Upper lobe of right lung (tissue), 1 donor: Measurements from ENCODE around the gene IL1RAP. TPM values are rescaled to one million over a fixed set of nuclear protein-coding genes. Genes with fewer than 3 reads are reported as not detected.

Source experiments
- ATAC-seq: fragments of 200-7000 bp; cut with Tn5 transposase; one replicate; pipeline ENCODE4 v1.9.1; 2020; ENCODE audit warnings: mild to moderate bottlenecking, moderate library complexity
- DNase-seq: peaks from one replicate; pipeline ENCODE4 v3.0.0-alpha.2; 2020
- H3K27ac ChIP-seq: fragments of 200-600 bp; one replicate; pipeline ENCODE4 v1.8.0; 2022
- H3K27me3 ChIP-seq: fragments of 200-600 bp; one replicate; pipeline ENCODE4 v1.8.0; 2022; ENCODE audit warnings: mild to moderate bottlenecking
- H3K36me3 ChIP-seq: fragments of 200-600 bp; one replicate; pipeline ENCODE4 v1.8.0; 2022
- H3K4me1 ChIP-seq: fragments of 200-600 bp; one replicate; pipeline ENCODE4 v1.8.0; 2022
- H3K4me3 ChIP-seq: fragments of 200-600 bp; one replicate; pipeline ENCODE4 v1.8.0; 2022; ENCODE audit warnings: mild to moderate bottlenecking
- H3K9me3 ChIP-seq: fragments of 200-600 bp; one replicate; pipeline ENCODE4 v1.8.0; 2022
- CTCF ChIP-seq: fragments of 200-600 bp; IDR thresholded peaks from one replicate; pipeline ENCODE4 v1.8.0; 2022; ENCODE audit warnings: antibody characterized with exemption
- intact Hi-C: fragments of 100-400 bp; cut with DNase I; formaldehyde crosslinking; loops from one replicate; pipeline ENCODE4 v1.11.0; 2022
- total RNA-seq: library from RNA; stranded (reverse); fragmentation: NEBNext Ultra II Directional; extraction: Animal tissue kit (Norgen Biotek cat#: 25700); gene quantifications from one replicate; pipeline ENCODE4 v1.2.1, GENCODE V29; 2021
- donor health status: DM: no; HTN: yes; CAD: no; lungs with severe emphysema.

The IL1RAP gene
- total RNA-seq, 1 donor from 2014 or later, result 34.6 TPM

- Histone ChIP-seq H3K4me3 (no peak overlapping the region), H3K9me3 (no peaks in the 10 kb centered on the region), H3K27me3 (no peaks in the 10 kb centered on the region), H3K27ac (no peak overlapping the region), H3K4me1 (peaks cover 6% of the 10 kb centered on the region), H3K36me3 (no peaks in the 10 kb centered on the region)
- ATAC-seq (no peak), DNase-seq (no peak)
- intact Hi-C loops, result no loop called here
- no peak for TF ChIP-seq CTCF
Measured at GRCh38 chr3:190577225-190577624, 63.3 kb downstream of the IL1RAP start.

GRCh38 chr3:190579514-190580137, 65.7 kb downstream of the IL1RAP start:
- H3K27me3 ChIP-seq, result no peaks in the 10 kb centered on the region
- TF ChIP-seq CTCF, result no peak
- intact Hi-C loops, result no loop called here
- peaks cover 6% of the 10 kb centered on the region for H3K4me1 ChIP-seq
- H3K36me3 ChIP-seq, result no peaks in the 10 kb centered on the region
- H3K4me3 ChIP-seq, result no peak overlapping the region
- no peak overlapping the region for H3K27ac ChIP-seq
- no peak for ATAC-seq
- DNase-seq, result no peak
- no peaks in the 10 kb centered on the region for H3K9me3 ChIP-seq

GRCh38 chr3:190580417-190580816, 66.5 kb downstream of the IL1RAP start:
- no peaks in the 10 kb centered on the region for H3K36me3 ChIP-seq
- no peak for TF ChIP-seq CTCF
- no peak overlapping the region for H3K27ac ChIP-seq
- H3K27me3 ChIP-seq, result no peaks in the 10 kb centered on the region
- peaks cover 6% of the 10 kb centered on the region for H3K4me1 ChIP-seq
- intact Hi-C loops, result no loop called here
- ATAC-seq, result no peak
- no peak overlapping the region for H3K4me3 ChIP-seq
- H3K9me3 ChIP-seq, result no peaks in the 10 kb centered on the region
- DNase-seq, result no peak

GRCh38 chr3:190581041-190581541, 67.2 kb downstream of the IL1RAP start:
- H3K4me1 ChIP-seq, result peaks cover 13% of the 10 kb centered on the region
- H3K27me3 ChIP-seq, result no peaks in the 10 kb centered on the region
- intact Hi-C loops, result no loop called here
- H3K4me3 ChIP-seq, result no peak overlapping the region
- no peaks in the 10 kb centered on the region for H3K9me3 ChIP-seq
- TF ChIP-seq CTCF, result no peak
- no peaks in the 10 kb centered on the region for H3K36me3 ChIP-seq
- ATAC-seq, result no peak
- no peak for DNase-seq
- no peak overlapping the region for H3K27ac ChIP-seq

GRCh38 chr3:190582667-190583066, 68.8 kb downstream of the IL1RAP start:
- Histone ChIP-seq H3K9me3 (no peaks in the 10 kb centered on the region), H3K4me3 (no peak overlapping the region), H3K27me3 (no peaks in the 10 kb centered on the region), H3K36me3 (no peaks in the 10 kb centered on the region), H3K4me1 (peaks cover 14% of the 10 kb centered on the region), H3K27ac (no peak overlapping the region)
- no peak for ATAC-seq
- intact Hi-C loops, result no loop called here
- no peak for DNase-seq
- no peak for TF ChIP-seq CTCF
